WTC11 (cell line): ENCODE data around the gene UBE2J2.

Experiments used
- ETV6 ChIP-seq: sonication (generic); formaldehyde crosslinking; IDR thresholded peaks from 2 replicates; pipeline ENCODE4 v1.8.1; 2022; ENCODE audit warnings: mild to moderate bottlenecking, missing genetic modification reagents
- GABPB1 ChIP-seq: sonication (generic); formaldehyde crosslinking; IDR thresholded peaks from 2 replicates; pipeline ENCODE4 v1.8.1; 2023; ENCODE audit warnings: mild to moderate bottlenecking, missing genetic modification reagents
- MXD4 ChIP-seq: fragments of 250-450 bp; sonication (Bioruptor Pico); IDR thresholded peaks from 2 replicates; pipeline ENCODE4 v1.8.0; 2021; ENCODE audit warnings: mild to moderate bottlenecking, moderate library complexity, borderline replicate concordance
- NFYB ChIP-seq: sonication (generic); formaldehyde crosslinking; conservative IDR thresholded peaks from 2 replicates; pipeline ENCODE4 v1.8.0; 2022; ENCODE audit warnings: low read depth, missing genetic modification reagents
- NR2C2 ChIP-seq: sonication (generic); formaldehyde crosslinking; IDR thresholded peaks from 2 replicates; pipeline ENCODE4 v1.8.0; 2022; ENCODE audit warnings: mild to moderate bottlenecking, missing genetic modification reagents
- SMAD3 ChIP-seq: sonication (generic); formaldehyde crosslinking; IDR thresholded peaks from 2 replicates; pipeline ENCODE4 v1.8.0; 2022; ENCODE audit warnings: missing genetic modification reagents, mild to moderate bottlenecking, borderline replicate concordance
- SP1 ChIP-seq: sonication (generic); formaldehyde crosslinking; conservative IDR thresholded peaks from 2 replicates; pipeline ENCODE4 v1.8.1; 2022; ENCODE audit warnings: missing genetic modification reagents
- ZNF263 ChIP-seq: sonication (generic); formaldehyde crosslinking; IDR thresholded peaks from 2 replicates; pipeline ENCODE4 v1.8.1; 2022; ENCODE audit warnings: low read depth, mild to moderate bottlenecking, moderate library complexity, missing genetic modification reagents
- TF ChIP-seq, protein P1 (sequence below): fragments of 200-600 bp; IDR thresholded peaks from 2 replicates; pipeline ENCODE4 v1.8.0; 2022; ENCODE audit warnings: antibody characterized with exemption
- TF ChIP-seq, protein P2 (sequence below): sonication (generic); formaldehyde crosslinking; IDR thresholded peaks from 2 replicates; pipeline ENCODE4 v1.8.1; 2022; ENCODE audit warnings: low read depth, mild to moderate bottlenecking, moderate library complexity, missing genetic modification reagents, borderline replicate concordance
- TF ChIP-seq, protein P3 (sequence below): sonication (generic); formaldehyde crosslinking; IDR thresholded peaks from 2 replicates; pipeline ENCODE4 v1.8.1; 2023; ENCODE audit warnings: mild to moderate bottlenecking, missing genetic modification reagents, moderate library complexity

DNA sequence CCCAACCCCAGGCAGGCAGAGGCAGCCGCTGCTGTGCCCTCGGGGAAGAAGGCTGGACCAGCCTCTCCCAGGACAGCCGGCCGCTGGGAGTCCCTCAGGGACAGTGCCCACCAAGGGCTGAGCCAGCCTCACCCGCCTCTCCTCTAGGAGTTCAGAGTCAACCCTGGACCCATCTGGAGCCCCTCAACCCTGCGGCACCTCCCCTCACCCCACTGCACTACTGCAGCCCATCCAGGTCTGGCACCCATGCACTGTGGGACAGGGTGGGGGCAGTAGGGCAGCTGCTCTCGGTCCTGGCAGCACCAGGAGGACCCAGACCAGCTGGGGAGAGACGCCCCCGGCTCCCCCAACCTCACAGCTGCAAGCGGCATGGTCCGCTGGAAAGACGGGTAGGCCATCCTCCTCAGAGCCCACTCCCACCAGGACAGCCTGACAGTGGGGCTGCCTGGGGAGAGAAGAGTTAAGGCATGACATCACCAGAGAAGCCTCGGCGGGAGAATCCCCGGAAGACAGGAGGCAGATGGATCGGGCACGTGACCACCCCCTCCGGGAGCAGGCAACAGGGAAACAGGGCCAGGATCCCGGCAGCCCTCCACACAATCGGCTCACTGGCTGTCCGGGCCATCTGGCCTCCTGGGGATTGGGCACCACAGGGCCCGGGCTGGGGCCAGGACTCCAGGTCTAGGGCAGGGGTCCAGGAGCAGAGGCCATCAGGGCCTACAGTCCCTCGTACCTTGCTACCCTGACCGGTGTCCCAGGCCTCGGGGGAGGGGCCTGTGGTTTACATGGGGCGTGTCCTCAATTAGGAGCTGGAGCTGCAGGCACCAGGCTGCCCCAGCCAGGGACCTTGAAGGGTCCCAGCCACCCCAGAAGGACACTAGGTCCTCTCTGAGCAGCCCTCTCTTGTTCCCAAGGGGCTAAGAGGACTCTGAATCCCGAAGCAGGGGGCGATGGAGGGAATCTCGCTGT lies 31.0 kb upstream of the UBE2J2 start:
- TF ChIP-seq SMAD3 (CRISPR knock-in tag) (no peak), MXD4 (CRISPR knock-in tag) (no peak), NFYB (CRISPR knock-in tag) (no peak), NR2C2 (CRISPR knock-in tag) (no peak), ZNF263 (no peak), GABPB1 (CRISPR knock-in tag) (no peak), SP1 (CRISPR knock-in tag) (no peak), ETV6 (CRISPR knock-in tag) (no peak)
- TF ChIP-seq, protein P1, sequence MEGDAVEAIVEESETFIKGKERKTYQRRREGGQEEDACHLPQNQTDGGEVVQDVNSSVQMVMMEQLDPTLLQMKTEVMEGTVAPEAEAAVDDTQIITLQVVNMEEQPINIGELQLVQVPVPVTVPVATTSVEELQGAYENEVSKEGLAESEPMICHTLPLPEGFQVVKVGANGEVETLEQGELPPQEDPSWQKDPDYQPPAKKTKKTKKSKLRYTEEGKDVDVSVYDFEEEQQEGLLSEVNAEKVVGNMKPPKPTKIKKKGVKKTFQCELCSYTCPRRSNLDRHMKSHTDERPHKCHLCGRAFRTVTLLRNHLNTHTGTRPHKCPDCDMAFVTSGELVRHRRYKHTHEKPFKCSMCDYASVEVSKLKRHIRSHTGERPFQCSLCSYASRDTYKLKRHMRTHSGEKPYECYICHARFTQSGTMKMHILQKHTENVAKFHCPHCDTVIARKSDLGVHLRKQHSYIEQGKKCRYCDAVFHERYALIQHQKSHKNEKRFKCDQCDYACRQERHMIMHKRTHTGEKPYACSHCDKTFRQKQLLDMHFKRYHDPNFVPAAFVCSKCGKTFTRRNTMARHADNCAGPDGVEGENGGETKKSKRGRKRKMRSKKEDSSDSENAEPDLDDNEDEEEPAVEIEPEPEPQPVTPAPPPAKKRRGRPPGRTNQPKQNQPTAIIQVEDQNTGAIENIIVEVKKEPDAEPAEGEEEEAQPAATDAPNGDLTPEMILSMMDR: no peak
- TF ChIP-seq, protein P2, sequence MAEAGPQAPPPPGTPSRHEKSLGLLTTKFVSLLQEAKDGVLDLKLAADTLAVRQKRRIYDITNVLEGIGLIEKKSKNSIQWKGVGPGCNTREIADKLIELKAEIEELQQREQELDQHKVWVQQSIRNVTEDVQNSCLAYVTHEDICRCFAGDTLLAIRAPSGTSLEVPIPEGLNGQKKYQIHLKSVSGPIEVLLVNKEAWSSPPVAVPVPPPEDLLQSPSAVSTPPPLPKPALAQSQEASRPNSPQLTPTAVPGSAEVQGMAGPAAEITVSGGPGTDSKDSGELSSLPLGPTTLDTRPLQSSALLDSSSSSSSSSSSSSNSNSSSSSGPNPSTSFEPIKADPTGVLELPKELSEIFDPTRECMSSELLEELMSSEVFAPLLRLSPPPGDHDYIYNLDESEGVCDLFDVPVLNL (CRISPR knock-in tag): peak; percentile 18; the same call in 1 of the 2 replicates
- TF ChIP-seq, protein P3, sequence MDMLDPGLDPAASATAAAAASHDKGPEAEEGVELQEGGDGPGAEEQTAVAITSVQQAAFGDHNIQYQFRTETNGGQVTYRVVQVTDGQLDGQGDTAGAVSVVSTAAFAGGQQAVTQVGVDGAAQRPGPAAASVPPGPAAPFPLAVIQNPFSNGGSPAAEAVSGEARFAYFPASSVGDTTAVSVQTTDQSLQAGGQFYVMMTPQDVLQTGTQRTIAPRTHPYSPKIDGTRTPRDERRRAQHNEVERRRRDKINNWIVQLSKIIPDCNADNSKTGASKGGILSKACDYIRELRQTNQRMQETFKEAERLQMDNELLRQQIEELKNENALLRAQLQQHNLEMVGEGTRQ (CRISPR knock-in tag): peak; percentile 93
